Measurements from ENCODE around the gene PCMTD2. TPM values are rescaled to one million over a fixed set of nuclear protein-coding genes. Genes with fewer than 3 reads are reported as not detected.
"Not testable (repeated sequence)": the region's sequence is repeated elsewhere in the genome, so short reads cannot be mapped to it uniquely, and the experiment has no call there.

The PCMTD2 gene
- total and polyA plus RNA-seq, 8 donors = 14.1 to 107 (median 39.2) TPM

- intact Hi-C loops (cut with DNase I; ENCODE audit: low total_unique reads); H3K9me3 ChIP-seq; H3K4me3 ChIP-seq; DNase-seq; H3K36me3 ChIP-seq; H3K27ac ChIP-seq: not testable (repeated sequence)
- 66 to 87% (median 85%) methylated on average over 3 to 8 of the region's 8 CpGs for WGBS, 5 donors
- peaks cover 0 to 19% (median 12%) of the 10 kb centered on the region in 3 donors for H3K27me3 ChIP-seq
- H3K4me1 ChIP-seq = peaks cover 0 to 11% (median 4%) of the 10 kb centered on the region in 4 donors
Observed at GRCh38 chr20:64318056-64318455, 62.5 kb downstream of the PCMTD2 start.

GRCh38 chr20:64322031-64322789, 66.7 kb downstream of the PCMTD2 start:
- H3K27me3 ChIP-seq; H3K36me3 ChIP-seq; H3K27ac ChIP-seq; DNase-seq; intact Hi-C loops (cut with DNase I; ENCODE audit: low total_unique reads); H3K4me1 ChIP-seq; H3K4me3 ChIP-seq; H3K9me3 ChIP-seq: not testable (repeated sequence)
- WGBS, 5 donors = 55 to 68% (median 59%) methylated on average over 7 of the region's 7 CpGs

Small RNA genes within 50 kb of the gene (small RNA-seq; reads per million reads assigned to genes)
- gene AL137028.2 = 0 reads per million in 4 donors

Other genes starting within 250 kb of the PCMTD2 start
- 1 to 10 TPM in 1 of 5 donors, not detected in 4; 1.7 TPM for gene C20orf204, start 219.6 kb upstream of the PCMTD2 start, total RNA-seq
- gene C20orf204, start 219.6 kb upstream of the PCMTD2 start, polyA plus RNA-seq = 1 to 10 TPM in 2 of 3 donors, under 1 TPM in 1; 0.62 to 3.4 (median 1.4) TPM
- gene SOX18, start 206.1 kb upstream of the PCMTD2 start, total RNA-seq = 10 to 100 TPM in 2 of 5 donors, 1 to 10 TPM in 2, under 1 TPM in 1; 0.58 to 26.6 (median 8.9) TPM
- gene SOX18, start 206.1 kb upstream of the PCMTD2 start, polyA plus RNA-seq = 10 to 100 TPM in 1 of 3 donors, 1 to 10 TPM in 2; 6.2 to 15.2 (median 8.4) TPM
- 10 to 100 TPM in 4 of 5 donors, 1 to 10 TPM in 1; 3.1 to 30.7 (median 22.8) TPM for gene TCEA2, start 192.6 kb upstream of the PCMTD2 start, total RNA-seq
- 10 to 100 TPM; 21.0 to 35.5 (median 30.4) TPM for gene TCEA2, start 192.6 kb upstream of the PCMTD2 start, polyA plus RNA-seq
- gene RGS19, start 176.2 kb upstream of the PCMTD2 start, total RNA-seq = 10 to 100 TPM in 1 of 5 donors, 1 to 10 TPM in 1, not detected in 3; 3.1 to 10.1 TPM
- gene RGS19, start 176.2 kb upstream of the PCMTD2 start, polyA plus RNA-seq = 10 to 100 TPM in 2 of 3 donors, 1 to 10 TPM in 1; 8.1 to 17.2 (median 13.1) TPM
- 1 to 10 TPM in 1 of 5 donors, under 1 TPM in 1, not detected in 3; 0.55 to 4.7 TPM for gene OPRL1, start 175.7 kb upstream of the PCMTD2 start, total RNA-seq
- gene OPRL1, start 175.7 kb upstream of the PCMTD2 start, polyA plus RNA-seq = under 1 TPM in 2 of 3 donors, not detected in 1; 0.18 to 0.25 TPM
- gene LKAAEAR1, start 171.3 kb upstream of the PCMTD2 start, total RNA-seq = not detected
- under 1 TPM in 1 of 3 donors, not detected in 2; 0.23 TPM for gene LKAAEAR1, start 171.3 kb upstream of the PCMTD2 start, polyA plus RNA-seq
- not detected for gene NPBWR2, start 148.2 kb upstream of the PCMTD2 start, total RNA-seq
- not detected for gene NPBWR2, start 148.2 kb upstream of the PCMTD2 start, polyA plus RNA-seq
- gene MYT1, start 91.3 kb upstream of the PCMTD2 start, total RNA-seq = under 1 TPM in 1 of 5 donors, not detected in 4; 0.55 TPM
- gene MYT1, start 91.3 kb upstream of the PCMTD2 start, polyA plus RNA-seq = under 1 TPM in 2 of 3 donors, not detected in 1; 0.08 to 0.25 TPM

Data from stomach (tissue), 9 donors.